HFF-Myc (cell line): ENCODE data around the gene KRABD2.

Source experiments
- DNase-seq: peaks from one replicate; pipeline ENCODE4 v3.0.0-alpha.2; 2011; ENCODE audit warnings: low read depth; ENCODE audit errors: extremely low read depth
- H3K4me3 ChIP-seq: replicated peaks from 2 replicates; pipeline ENCODE4 v1.5.1; 2011; ENCODE audit warnings: low read depth, mild to moderate bottlenecking, control low read depth, low read length
- CTCF ChIP-seq: IDR thresholded peaks from 2 replicates; pipeline ENCODE4 v1.5.1; 2012; ENCODE audit warnings: mild to moderate bottlenecking, low read depth, low read length, control low read depth; ENCODE audit errors: missing control alignments

KRABD2 gene

GRCh38 chr17:8413938-8414337, 37.4 kb upstream of the KRABD2 start:
- no peak for TF ChIP-seq CTCF
- no peak overlapping the region for H3K4me3 ChIP-seq
- no peak for DNase-seq

- H3K4me3 ChIP-seq: no peak overlapping the region
- no peak for TF ChIP-seq CTCF
- no peak for DNase-seq
Measured at GRCh38 chr17:8413328-8413727, 36.8 kb upstream of the KRABD2 start.

- TF ChIP-seq CTCF: no peak
- no peak overlapping the region for H3K4me3 ChIP-seq
- DNase-seq: no peak
Measured at GRCh38 chr17:8412089-8412488, 35.6 kb upstream of the KRABD2 start.

GRCh38 chr17:8410883-8411238, 34.4 kb upstream of the KRABD2 start:
- H3K4me3 ChIP-seq: no peak overlapping the region
- no peak for TF ChIP-seq CTCF
- DNase-seq: no peak

GRCh38 chr17:8409966-8410882, 33.7 kb upstream of the KRABD2 start:
- no peak overlapping the region for H3K4me3 ChIP-seq
- peak; percentile 89 for TF ChIP-seq CTCF
- peak; percentile 84 for DNase-seq

- TF ChIP-seq CTCF: no peak
- no peak overlapping the region for H3K4me3 ChIP-seq
- DNase-seq: no peak
Measured at GRCh38 chr17:8408371-8408770, 31.9 kb upstream of the KRABD2 start.
